GM12872 (cell line): Measurements from ENCODE around the gene ZNF429.

Experiments used
- TF ChIP-seq, protein P1 (sequence below): IDR thresholded peaks from 3 replicates; pipeline ENCODE4 v1.5.1; 2011; ENCODE audit warnings: low read depth, mild to moderate bottlenecking, low read length, moderate library complexity; ENCODE audit not compliant: insufficient read depth

ZNF429 gene

DNA sequence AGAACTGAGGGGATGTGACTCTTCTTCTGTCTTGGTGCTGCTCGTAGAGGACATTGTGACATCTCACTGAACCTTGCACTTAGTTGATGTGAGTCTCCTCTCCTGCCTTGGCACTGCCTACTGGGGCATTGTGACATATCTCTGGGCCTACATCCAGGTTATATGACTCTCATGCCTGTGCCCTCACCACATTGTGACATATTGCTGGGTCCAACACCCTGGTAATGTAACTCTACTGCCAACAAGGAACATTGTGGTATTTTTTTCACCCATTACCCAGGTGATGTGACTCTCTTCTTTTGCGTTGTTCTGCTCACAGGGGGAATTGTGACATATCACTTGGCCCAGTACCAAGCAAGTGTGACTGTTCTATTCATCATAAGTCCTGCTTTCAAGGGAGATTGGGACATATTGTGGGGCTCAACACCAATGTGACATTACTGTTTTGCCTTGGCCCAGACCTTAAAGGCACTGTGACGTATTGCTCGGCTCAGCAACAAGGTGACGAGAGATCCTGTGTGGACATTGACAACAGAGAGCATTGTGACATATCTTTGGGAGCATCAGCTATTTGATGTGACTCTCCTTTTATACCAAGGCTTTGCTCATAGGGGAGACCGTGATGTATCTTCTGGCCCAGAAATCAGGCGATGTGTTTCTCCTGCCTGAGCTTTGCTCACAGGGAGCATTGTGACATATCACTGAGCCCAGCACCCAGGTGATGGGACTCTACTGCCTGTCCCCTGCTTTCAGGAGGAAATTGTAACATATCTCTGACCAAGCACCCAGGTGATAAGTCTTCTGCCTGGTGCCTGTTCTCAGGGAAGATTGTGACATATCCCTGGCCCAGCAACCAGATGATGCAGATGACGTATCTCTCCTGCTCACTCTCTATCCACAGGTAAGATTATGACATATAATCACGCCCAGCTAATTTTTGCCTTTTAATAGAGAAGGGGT, 12.2 kb upstream of the ZNF429 start:
- TF ChIP-seq, protein P1, sequence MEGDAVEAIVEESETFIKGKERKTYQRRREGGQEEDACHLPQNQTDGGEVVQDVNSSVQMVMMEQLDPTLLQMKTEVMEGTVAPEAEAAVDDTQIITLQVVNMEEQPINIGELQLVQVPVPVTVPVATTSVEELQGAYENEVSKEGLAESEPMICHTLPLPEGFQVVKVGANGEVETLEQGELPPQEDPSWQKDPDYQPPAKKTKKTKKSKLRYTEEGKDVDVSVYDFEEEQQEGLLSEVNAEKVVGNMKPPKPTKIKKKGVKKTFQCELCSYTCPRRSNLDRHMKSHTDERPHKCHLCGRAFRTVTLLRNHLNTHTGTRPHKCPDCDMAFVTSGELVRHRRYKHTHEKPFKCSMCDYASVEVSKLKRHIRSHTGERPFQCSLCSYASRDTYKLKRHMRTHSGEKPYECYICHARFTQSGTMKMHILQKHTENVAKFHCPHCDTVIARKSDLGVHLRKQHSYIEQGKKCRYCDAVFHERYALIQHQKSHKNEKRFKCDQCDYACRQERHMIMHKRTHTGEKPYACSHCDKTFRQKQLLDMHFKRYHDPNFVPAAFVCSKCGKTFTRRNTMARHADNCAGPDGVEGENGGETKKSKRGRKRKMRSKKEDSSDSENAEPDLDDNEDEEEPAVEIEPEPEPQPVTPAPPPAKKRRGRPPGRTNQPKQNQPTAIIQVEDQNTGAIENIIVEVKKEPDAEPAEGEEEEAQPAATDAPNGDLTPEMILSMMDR = no peak

GRCh38 chr19:21496876-21497275, 8.5 kb upstream of the ZNF429 start:
- TF ChIP-seq, protein P1 = no peak

DNA sequence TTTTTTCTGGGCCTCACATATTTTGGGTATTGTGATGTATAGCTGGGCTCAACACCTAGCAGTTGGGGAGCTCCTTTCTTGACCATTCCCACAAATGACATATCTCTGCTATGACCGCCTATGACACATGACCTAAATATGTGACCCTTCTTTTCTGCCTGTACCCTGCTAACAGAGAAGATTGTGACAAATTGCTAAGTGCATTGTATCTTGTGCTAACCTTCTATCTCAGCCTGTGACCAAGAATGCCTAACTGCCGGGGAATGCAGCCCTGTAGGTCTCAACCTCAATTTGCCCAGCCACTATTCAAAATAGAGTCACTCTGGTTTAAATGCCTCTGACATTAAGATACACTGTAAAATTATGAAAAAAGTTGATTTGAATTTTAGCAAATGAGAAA, 6.8 kb upstream of the ZNF429 start:
- TF ChIP-seq, protein P1 = no peak

DNA sequence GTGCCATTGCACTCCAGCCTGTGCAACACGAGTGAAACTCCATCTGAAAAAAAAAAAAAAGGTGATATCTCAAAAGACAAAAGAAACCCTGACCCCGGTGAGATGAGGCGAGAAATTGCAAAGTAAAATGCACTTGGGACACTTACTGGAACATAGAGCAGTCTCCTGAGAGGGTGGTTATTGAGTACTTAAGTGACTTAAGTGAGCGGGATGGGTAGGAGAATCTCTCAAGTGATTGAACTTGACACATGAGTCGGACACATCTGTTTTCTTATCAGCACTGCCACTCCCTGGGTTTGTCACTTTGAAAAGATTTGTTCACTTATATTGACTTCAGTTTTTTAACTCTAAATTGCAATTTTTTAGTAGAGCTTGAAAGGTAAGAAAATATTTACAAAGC, 2.8 kb downstream of the ZNF429 start:
- TF ChIP-seq, protein P1 = no peak

DNA sequence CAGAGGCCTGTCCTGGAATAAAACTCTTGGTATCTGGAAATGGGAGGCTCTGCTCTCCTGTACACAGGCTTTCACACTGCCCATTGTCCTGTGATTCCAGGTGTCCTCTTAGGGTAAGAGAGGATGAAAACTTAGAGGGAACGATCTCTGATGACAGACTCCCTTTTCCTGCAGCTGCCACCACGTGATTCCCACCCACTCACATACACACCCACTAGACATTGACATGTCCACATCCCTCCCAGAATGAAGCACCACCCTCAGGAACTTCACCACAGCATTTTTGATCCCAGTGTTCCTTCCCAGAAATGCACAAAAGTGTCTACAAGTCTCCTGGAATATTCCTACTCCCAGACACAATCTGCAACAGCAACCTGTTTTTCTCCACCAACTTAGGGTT, 8.2 kb downstream of the ZNF429 start:
- TF ChIP-seq, protein P1 = no peak

- TF ChIP-seq, protein P1 = no peak
Measured at GRCh38 chr19:21519488-21519887, 14.1 kb downstream of the ZNF429 start.

GRCh38 chr19:21532904-21533303, 27.5 kb downstream of the ZNF429 start:
- TF ChIP-seq, protein P1 = no peak
